Left lung (tissue), 10 donors: ENCODE data around the gene TMEM60. TPM values are rescaled to one million over a fixed set of nuclear protein-coding genes. Genes with fewer than 3 reads are reported as not detected.

Source experiments
- ATAC-seq: fragments of 200-7000 bp; cut with Tn5 transposase; one replicate; pipeline ENCODE4 v1.9.1; 2020; ENCODE audit warnings: moderate library complexity
- DNase-seq, 4 donors: peaks; one replicate each; pipeline ENCODE4 v3.0.0-alpha.2; 2013 to 2020
- H3K27ac ChIP-seq, 2 donors: fragments of 200-600 bp; sonication (generic) in 1 of 2; one replicate each; pipeline versions ENCODE4 v1.5.0 to v1.8.0; 2020 to 2021
- H3K27me3 ChIP-seq, 2 donors: fragments of 200-600 bp; sonication (generic) in 1 of 2; one replicate each; pipeline versions ENCODE4 v1.5.0 to v1.8.0; 2020 to 2021
- H3K36me3 ChIP-seq, 2 donors: fragments of 200-600 bp; sonication (generic) in 1 of 2; one replicate each; pipeline versions ENCODE4 v1.5.0 to v1.8.0; 2020 to 2021
- H3K4me1 ChIP-seq, 2 donors: fragments of 200-600 bp; one replicate each; pipeline ENCODE4 v1.8.0; 2021
- H3K4me3 ChIP-seq, 2 donors: fragments of 200-600 bp; sonication (generic) in 1 of 2; one replicate each; pipeline versions ENCODE4 v1.5.0 to v1.8.0; 2020 to 2021; ENCODE audit warnings: mild to moderate bottlenecking in 1 of 2
- H3K9me3 ChIP-seq, 2 donors: fragments of 200-600 bp; sonication (generic) in 1 of 2; one replicate each; pipeline versions ENCODE4 v1.5.0 to v1.8.0; 2020 to 2021
- CTCF ChIP-seq, 2 donors: fragments of 200-600 bp; sonication (generic) in 1 of 2; IDR thresholded peaks; one replicate each; pipeline versions ENCODE4 v1.5.0 to v1.8.0; 2021; ENCODE audit warnings: antibody characterized with exemption in 2 of 2
- intact Hi-C, 2 donors: fragments of 100-400 bp; cut with DNase I; formaldehyde crosslinking; loops; one replicate each; pipeline versions ENCODE4 v1.11.2 to v1.14.2; 2022
- polyA plus RNA-seq, 6 donors: library from polyadenylated mRNA; unstranded; fragments of 120-200 nt; gene quantifications; one replicate each; pipeline ENCODE4 v1.2.1, GENCODE V29; 2013; ENCODE audit not compliant: insufficient read length in 6 of 6
- total RNA-seq, 2 donors: library from RNA; stranded (reverse); fragmentation: NEBNext Ultra II Directional; extraction: Animal tissue kit (Norgen Biotek cat#: 25700); gene quantifications; one replicate each; pipeline ENCODE4 v1.2.1, GENCODE V29; 2021
- donor health status: DM: no; HTN: yes; CAD: no.
- donor health status: DM: no; HTN: no; CAD: no.

The TMEM60 gene
- total and polyA plus RNA-seq, 8 donors, result 20.2 to 22.8 (median 21.2) TPM

- Histone ChIP-seq H3K9me3 (peaks cover 0 to 29% of the 10 kb centered on the region in 2 donors), H3K27ac (no peak overlapping the region), H3K4me3 (no peak overlapping the region), H3K4me1 (no peaks in the 10 kb centered on the region), H3K27me3 (no peaks in the 10 kb centered on the region), H3K36me3 (no peaks in the 10 kb centered on the region)
- TF ChIP-seq CTCF (IDR thresholded peaks at IDR 0.05), result no peak
- intact Hi-C loops, result no loop called here
- ATAC-seq (no peak), DNase-seq (no peak)
Observed at GRCh38 chr7:77806425-77806824, 8.2 kb upstream of the TMEM60 start.

- H3K4me3 ChIP-seq, result no peak overlapping the region
- intact Hi-C loops, result no loop called here
- peaks cover 0 to 22% of the 10 kb centered on the region in 2 donors for H3K9me3 ChIP-seq
- no peak overlapping the region for H3K27ac ChIP-seq
- no peak for TF ChIP-seq CTCF (IDR thresholded peaks at IDR 0.05)
- DNase-seq (no peak), ATAC-seq (no peak)
- H3K27me3 ChIP-seq, result no peaks in the 10 kb centered on the region
- no peaks in the 10 kb centered on the region for H3K36me3 ChIP-seq
- H3K4me1 ChIP-seq, result peaks cover 0 to 15% of the 10 kb centered on the region in 2 donors
Observed at GRCh38 chr7:77802557-77803405, 4.5 kb upstream of the TMEM60 start.

- intact Hi-C loops, result no loop called here
- TF ChIP-seq CTCF (IDR thresholded peaks at IDR 0.05), result no peak
- H3K4me3 ChIP-seq, result no peak overlapping the region
Observed at GRCh38 chr7:77800730-77801129, 2.5 kb upstream of the TMEM60 start.

GRCh38 chr7:77800158-77800557 is 1.9 kb upstream of the TMEM60 start:
- no peak overlapping the region for H3K4me3 ChIP-seq

More at GRCh38 chr7:77800730-77801129, 2.5 kb upstream of the TMEM60 start:
- Histone ChIP-seq H3K9me3 (peaks cover 0 to 3% of the 10 kb centered on the region in 2 donors), H3K36me3 (no peaks in the 10 kb centered on the region), H3K27ac (no peak overlapping the region), H3K27me3 (no peaks in the 10 kb centered on the region), H3K4me1 (peaks cover 14 to 34% of the 10 kb centered on the region in 2 donors)
- ATAC-seq, result no peak
- DNase-seq, result no peak

More at GRCh38 chr7:77800158-77800557, 1.9 kb upstream of the TMEM60 start:
- H3K27ac ChIP-seq, result peak overlapping the region in 1 of 2 donors; percentile 84
- no peaks in the 10 kb centered on the region for H3K9me3 ChIP-seq
- intact Hi-C loops, result no loop called here
- TF ChIP-seq CTCF (IDR thresholded peaks at IDR 0.05), result no peak
- H3K27me3 ChIP-seq, result no peaks in the 10 kb centered on the region
- no peaks in the 10 kb centered on the region for H3K36me3 ChIP-seq
- no peak for ATAC-seq
- H3K4me1 ChIP-seq, result peaks cover 14 to 40% of the 10 kb centered on the region in 2 donors
- no peak for DNase-seq
